ENCODE data around the gene ADAM33.

Gene ADAM33

DNA sequence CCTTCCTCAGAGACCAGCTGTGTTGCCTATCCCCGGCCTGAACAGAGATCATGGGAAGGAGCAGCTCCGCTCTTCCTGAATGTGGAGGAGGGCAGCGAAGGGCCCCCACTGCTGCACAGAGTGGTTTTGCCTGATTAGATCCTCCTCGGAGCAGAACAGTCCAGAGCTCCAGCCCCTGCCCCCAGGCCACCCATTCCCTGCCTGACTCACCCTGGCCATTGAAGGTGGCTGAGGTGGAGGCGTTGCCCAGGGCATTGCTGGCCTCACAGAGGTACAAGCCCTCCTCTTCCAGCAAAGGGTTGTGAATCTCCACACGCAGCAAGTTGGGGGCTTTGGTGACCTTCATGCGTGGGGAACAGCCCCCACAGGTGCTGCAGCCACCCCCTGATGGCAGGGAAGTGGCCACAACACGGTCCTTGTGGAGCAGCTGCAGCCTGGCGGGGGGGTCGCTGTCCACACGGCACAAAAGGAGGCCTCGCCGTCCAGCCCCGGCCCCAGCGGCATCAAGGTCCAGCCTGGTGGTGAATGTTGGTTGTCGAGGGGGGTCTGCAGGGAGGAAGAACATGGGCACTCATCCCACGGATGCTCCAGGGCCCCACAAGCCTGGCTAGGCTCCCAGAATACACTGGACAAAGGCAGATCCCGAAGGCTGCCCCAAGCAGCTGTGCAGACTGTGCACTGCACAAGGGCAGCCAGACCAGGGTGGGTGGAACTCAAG lies 15.9 kb upstream of the ADAM33 start:
- H3K27me3 Mint-ChIP-seq = no peaks in the 10 kb centered on the region
- DNase-seq (no peak), ATAC-seq (no peak)
- no peaks in the 10 kb centered on the region for H3K4me1 Mint-ChIP-seq
- H3K4me3 Mint-ChIP-seq = no peak overlapping the region
- no peak overlapping the region for H3K27ac Mint-ChIP-seq
- no peaks in the 10 kb centered on the region for H3K9me3 Mint-ChIP-seq

DNA sequence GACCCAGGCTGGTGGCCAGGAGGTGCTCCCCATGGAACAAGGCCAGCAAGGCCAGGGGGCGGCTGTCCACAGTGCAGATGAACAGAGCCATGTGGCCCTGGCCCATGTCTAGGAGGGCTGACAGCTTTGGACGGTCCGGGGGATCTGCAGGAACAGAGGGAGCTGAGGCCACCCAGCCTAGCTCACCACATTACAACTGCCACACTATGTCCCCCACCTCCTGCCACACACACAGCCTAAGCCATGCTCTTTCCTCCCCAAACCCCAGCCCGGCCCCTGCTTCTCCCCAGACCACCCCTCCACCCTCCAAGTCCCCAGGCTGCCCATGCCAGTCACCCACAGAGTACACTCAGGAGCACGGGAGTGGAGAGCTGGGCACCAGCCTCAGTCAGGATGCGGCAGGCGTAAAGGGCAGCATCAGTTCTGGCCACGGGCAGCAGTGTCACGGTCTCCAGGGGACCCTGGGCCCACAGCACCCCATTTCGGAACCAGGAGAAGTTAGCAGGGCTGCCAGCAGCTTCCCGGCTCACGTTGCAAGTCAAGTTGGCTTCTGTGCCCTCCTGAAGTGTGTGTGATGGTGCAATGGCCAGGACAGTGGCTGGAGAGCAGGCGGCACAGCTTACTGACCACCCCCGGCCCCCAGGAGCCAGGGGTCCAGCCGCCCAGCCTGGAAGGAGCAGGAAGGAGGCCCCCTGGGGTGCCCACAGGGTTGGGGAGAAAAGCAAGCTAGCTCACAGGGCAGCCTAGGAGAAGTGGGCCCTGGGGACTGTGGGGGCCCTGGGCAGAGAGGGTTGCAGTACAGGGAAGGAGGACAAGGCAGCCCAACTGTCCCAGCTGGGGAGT lies 15.2 kb upstream of the ADAM33 start:
- no peaks in the 10 kb centered on the region for H3K4me1 Mint-ChIP-seq
- no peaks in the 10 kb centered on the region for H3K9me3 Mint-ChIP-seq
- ATAC-seq (no peak), DNase-seq (no peak)
- no peaks in the 10 kb centered on the region for H3K27me3 Mint-ChIP-seq
- no peak overlapping the region for H3K4me3 Mint-ChIP-seq
- no peak overlapping the region for H3K27ac Mint-ChIP-seq

DNA sequence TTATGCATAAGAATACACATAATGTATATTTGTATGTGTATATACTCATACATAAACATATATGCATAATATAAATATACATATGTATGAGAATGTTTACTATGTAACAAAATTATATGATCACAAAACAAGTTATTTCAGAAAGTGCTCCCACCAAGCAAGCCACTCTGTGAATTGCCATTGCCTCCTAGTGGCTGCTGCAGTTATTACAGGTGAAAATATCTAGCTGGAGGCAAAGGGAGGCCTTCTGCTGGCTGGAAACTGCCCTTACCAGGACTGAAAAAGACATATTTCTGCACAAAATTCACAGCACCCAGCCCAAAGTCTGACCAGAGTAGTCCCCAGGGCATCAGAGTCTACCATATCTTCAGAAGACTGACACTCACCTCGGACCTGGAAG lies 14.4 kb upstream of the ADAM33 start:
- H3K27ac Mint-ChIP-seq = no peak overlapping the region
- H3K9me3 Mint-ChIP-seq = no peaks in the 10 kb centered on the region
- ATAC-seq (no peak), DNase-seq (no peak)
- no peaks in the 10 kb centered on the region for H3K27me3 Mint-ChIP-seq
- no peak overlapping the region for H3K4me3 Mint-ChIP-seq
- no peaks in the 10 kb centered on the region for H3K4me1 Mint-ChIP-seq

- DNase-seq (no peak), ATAC-seq (no peak)
- Mint-ChIP-seq H3K27me3 (no peaks in the 10 kb centered on the region), H3K4me1 (no peaks in the 10 kb centered on the region), H3K27ac (no peak overlapping the region), H3K4me3 (no peak overlapping the region), H3K9me3 (no peaks in the 10 kb centered on the region)
Measured at GRCh38 chr20:3694864-3695263, 13.1 kb upstream of the ADAM33 start.

GRCh38 chr20:3693376-3693775 lies 11.6 kb upstream of the ADAM33 start:
- H3K9me3 Mint-ChIP-seq = no peaks in the 10 kb centered on the region
- no peak overlapping the region for H3K4me3 Mint-ChIP-seq
- no peak overlapping the region for H3K27ac Mint-ChIP-seq
- H3K27me3 Mint-ChIP-seq = no peaks in the 10 kb centered on the region
- no peaks in the 10 kb centered on the region for H3K4me1 Mint-ChIP-seq
- ATAC-seq = no peak
- no peak for DNase-seq

DNA sequence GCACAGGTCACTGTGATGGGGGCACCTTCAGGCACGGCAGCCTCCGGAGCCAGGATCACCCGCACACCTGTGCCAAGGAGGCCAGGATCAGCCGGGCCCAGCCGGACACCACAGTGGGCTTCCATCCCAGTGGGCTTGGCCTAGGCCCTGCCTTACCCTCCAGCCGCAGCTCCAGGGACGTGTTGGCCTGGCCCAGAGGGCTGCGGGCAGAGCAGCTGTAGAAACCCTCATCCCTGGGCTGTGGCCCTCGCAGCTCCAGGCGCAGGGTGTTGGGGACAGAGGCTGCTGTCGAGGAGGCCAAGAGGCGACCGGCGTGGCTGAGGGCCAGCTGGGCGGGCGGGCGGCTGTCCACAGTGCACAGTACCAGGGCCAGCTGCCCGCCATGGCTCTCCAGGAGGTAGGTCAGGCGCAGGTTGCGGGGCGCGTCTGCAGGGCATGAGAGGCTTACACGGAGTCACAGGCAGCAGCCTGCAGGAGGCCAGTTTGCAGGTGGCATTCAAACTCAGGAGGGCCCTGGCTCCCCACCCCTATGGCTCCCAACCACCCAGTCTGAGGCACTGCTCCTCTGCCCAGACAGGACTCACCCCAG lies 11.0 kb upstream of the ADAM33 start:
- Mint-ChIP-seq H3K27me3 (peaks cover under 1% of the 10 kb centered on the region), H3K4me3 (no peak overlapping the region), H3K27ac (no peak overlapping the region), H3K9me3 (no peaks in the 10 kb centered on the region), H3K4me1 (no peaks in the 10 kb centered on the region)
- DNase-seq (no peak), ATAC-seq (no peak)

DNA sequence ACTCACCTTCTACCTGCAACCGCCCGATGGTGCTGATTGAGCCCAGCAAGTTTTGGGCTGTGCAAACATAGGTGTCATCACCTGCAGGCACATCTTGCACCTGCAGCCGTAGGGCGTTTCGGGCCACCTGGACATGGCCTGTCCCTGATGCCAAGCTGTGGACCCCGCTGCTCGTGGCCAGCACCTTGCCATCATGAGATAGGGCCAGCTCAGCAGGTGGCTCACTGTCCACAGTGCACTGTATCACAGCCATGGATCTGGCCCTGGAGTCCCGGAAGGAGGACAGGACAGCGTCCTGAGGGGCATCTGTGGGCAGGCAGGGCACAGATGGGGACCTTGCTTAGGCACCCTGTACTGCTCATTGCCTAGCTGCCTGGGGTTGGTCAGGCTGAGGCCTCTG lies 10.1 kb upstream of the ADAM33 start:
- no peaks in the 10 kb centered on the region for H3K9me3 Mint-ChIP-seq
- H3K4me1 Mint-ChIP-seq = no peaks in the 10 kb centered on the region
- no peak for ATAC-seq
- DNase-seq = no peak
- H3K27ac Mint-ChIP-seq = no peak overlapping the region
- H3K4me3 Mint-ChIP-seq = no peak overlapping the region
- peaks cover 10% of the 10 kb centered on the region for H3K27me3 Mint-ChIP-seq

- Mint-ChIP-seq H3K4me3 (no peak overlapping the region), H3K27ac (no peak overlapping the region)
Measured at GRCh38 chr20:3691306-3691705, 9.5 kb upstream of the ADAM33 start.

DNA sequence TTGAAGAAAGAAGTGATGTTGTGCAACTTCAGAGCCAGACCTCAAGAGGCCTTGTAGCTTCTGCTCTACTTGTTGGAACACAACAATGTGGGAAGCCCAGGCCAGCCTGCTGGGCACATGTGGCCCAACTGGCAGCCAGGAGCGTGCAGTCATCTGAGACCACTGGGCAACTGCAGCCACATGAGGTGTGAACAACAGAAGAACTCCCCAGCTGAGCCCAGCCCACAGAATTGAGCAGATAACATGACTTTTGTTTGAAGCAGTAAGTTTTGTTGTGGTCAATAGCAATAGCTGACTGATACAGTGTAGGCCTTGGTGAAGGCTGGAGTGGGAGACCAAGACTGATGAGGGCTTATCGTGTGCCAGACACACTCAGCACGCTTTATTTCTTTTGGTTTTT lies 8.6 kb upstream of the ADAM33 start:
- peaks cover 24% of the 10 kb centered on the region for H3K27me3 Mint-ChIP-seq

More at GRCh38 chr20:3691306-3691705, 9.5 kb upstream of the ADAM33 start:
- Mint-ChIP-seq H3K4me1 (no peaks in the 10 kb centered on the region), H3K9me3 (no peaks in the 10 kb centered on the region), H3K27me3 (peaks cover 15% of the 10 kb centered on the region)
- ATAC-seq = no peak
- DNase-seq = no peak

GRCh38 chr20:3689978-3690377 lies 8.2 kb upstream of the ADAM33 start:
- Mint-ChIP-seq H3K27ac (no peak overlapping the region), H3K27me3 (peaks cover 29% of the 10 kb centered on the region), H3K4me3 (no peak overlapping the region), H3K9me3 (no peaks in the 10 kb centered on the region), H3K4me1 (no peaks in the 10 kb centered on the region)
- no peak for DNase-seq
- no peak for ATAC-seq

More for the DNA sequence above, 8.6 kb upstream of the ADAM33 start:
- DNase-seq (no peak), ATAC-seq (no peak)
- no peaks in the 10 kb centered on the region for H3K9me3 Mint-ChIP-seq
- H3K4me1 Mint-ChIP-seq = no peaks in the 10 kb centered on the region
- no peak overlapping the region for H3K4me3 Mint-ChIP-seq
- no peak overlapping the region for H3K27ac Mint-ChIP-seq

DNA sequence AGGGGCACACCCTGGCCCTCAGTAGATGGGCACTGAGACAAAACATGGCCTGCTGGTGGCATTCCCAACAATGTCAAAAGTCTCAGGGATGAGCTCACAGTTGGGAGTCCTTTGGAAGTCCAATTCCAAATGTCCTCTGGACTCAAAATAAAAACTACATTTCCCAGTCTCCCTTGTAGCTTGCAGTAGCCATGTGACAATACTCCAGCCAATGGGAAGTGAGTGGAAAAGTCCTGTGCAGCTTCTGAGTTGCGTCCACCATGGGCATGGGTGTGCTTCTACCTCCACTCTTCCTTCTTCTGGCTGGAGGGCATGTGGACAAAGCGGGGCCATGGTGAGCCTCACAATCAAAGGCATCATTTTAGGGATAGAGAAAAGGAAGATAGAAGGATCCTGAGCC lies 5.8 kb upstream of the ADAM33 start:
- Mint-ChIP-seq H3K27me3 (peaks cover 49% of the 10 kb centered on the region), H3K4me1 (no peaks in the 10 kb centered on the region), H3K4me3 (no peak overlapping the region), H3K9me3 (no peaks in the 10 kb centered on the region), H3K27ac (peak overlapping the region in 1 of 2 donors; percentile 88)
- no peak for DNase-seq
- ATAC-seq = no peak

- no peaks in the 10 kb centered on the region for H3K4me1 Mint-ChIP-seq
- ATAC-seq = no peak
- DNase-seq = no peak
- H3K27me3 Mint-ChIP-seq = peaks cover 56% of the 10 kb centered on the region
- H3K4me3 Mint-ChIP-seq = no peak overlapping the region
- H3K27ac Mint-ChIP-seq = no peak overlapping the region
- H3K9me3 Mint-ChIP-seq = no peaks in the 10 kb centered on the region
Measured at GRCh38 chr20:3686867-3687321, 5.1 kb upstream of the ADAM33 start.

GRCh38 chr20:3686421-3686820 lies 4.6 kb upstream of the ADAM33 start:
- H3K27ac Mint-ChIP-seq = no peak overlapping the region
- H3K4me3 Mint-ChIP-seq = no peak overlapping the region
- peaks cover 2% of the 10 kb centered on the region for H3K4me1 Mint-ChIP-seq
- ATAC-seq (no peak), DNase-seq (no peak)
- no peaks in the 10 kb centered on the region for H3K9me3 Mint-ChIP-seq
- H3K27me3 Mint-ChIP-seq = peaks cover 60% of the 10 kb centered on the region

DNA sequence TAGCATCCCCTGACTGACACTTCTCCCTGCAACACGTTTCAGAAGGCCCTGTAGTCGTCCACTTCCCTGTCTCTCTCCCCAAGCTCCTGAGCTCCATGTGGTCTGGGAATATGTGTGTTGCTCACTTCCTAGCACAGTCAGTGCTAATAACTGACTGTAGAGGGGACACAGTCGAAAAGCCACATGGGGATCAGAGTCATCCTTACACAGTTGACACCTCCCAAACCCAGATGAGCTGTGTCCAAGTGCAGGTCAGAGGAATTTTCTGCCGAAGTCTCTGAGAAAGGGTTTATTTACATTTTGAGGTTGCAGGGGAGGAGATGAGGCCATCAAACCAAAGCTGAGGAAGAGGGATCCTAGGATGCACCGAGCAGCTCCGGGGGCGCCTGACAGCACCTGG lies 3.5 kb upstream of the ADAM33 start:
- Mint-ChIP-seq H3K4me3 (no peak overlapping the region), H3K4me1 (peaks cover 8% of the 10 kb centered on the region), H3K27me3 (peaks cover 70% of the 10 kb centered on the region), H3K27ac (no peak overlapping the region), H3K9me3 (no peaks in the 10 kb centered on the region)
- ATAC-seq (no peak), DNase-seq (no peak)

GRCh38 chr20:3681352-3681930 lies 369 bp downstream of the ADAM33 start:
- Mint-ChIP-seq H3K4me1 (peaks cover 13% of the 10 kb centered on the region), H3K27me3 (peaks cover 95% of the 10 kb centered on the region), H3K27ac (no peak overlapping the region), H3K4me3 (peak overlapping the region in 1 of 2 donors; percentile 42), H3K9me3 (no peaks in the 10 kb centered on the region)
- no peak for DNase-seq
- ATAC-seq = peak; percentile 35

Measured in stimulated activated naive CD8-positive, alpha-beta T cell treated with anti-CD3 and anti-CD28 coated beads, Interleukin-15, amount 100 ng/mL, for 72 hours (primary cell).